Memory B cell (primary cell): ENCODE results near the gene XRCC3.

Experiments
- ATAC-seq: fragments of 150-1000 bp; cut with Tn5 transposase; 2 replicates; pipeline ENCODE4 v1.10.0; 2021; ENCODE audit warnings: low read depth, mild to moderate bottlenecking, moderate library complexity
- DNase-seq, 2 donors: peaks; one replicate each; pipeline ENCODE4 v3.0.0; 2022; ENCODE audit warnings: low spot score in 2 of 2
- H3K27ac Mint-ChIP-seq: one replicate; pipeline ENCODE4 v1.8.0; 2022; ENCODE audit warnings: mild to moderate bottlenecking, moderate library complexity, mixed read lengths
- H3K27me3 Mint-ChIP-seq: one replicate; pipeline ENCODE4 v1.8.0; 2022; ENCODE audit warnings: mixed read lengths
- H3K36me3 Mint-ChIP-seq: one replicate; pipeline ENCODE4 v1.8.0; 2022; ENCODE audit warnings: mild to moderate bottlenecking, mixed read lengths
- H3K4me1 Mint-ChIP-seq: one replicate; pipeline ENCODE4 v1.8.0; 2022; ENCODE audit warnings: mixed read lengths
- H3K4me3 Mint-ChIP-seq: one replicate; pipeline ENCODE4 v1.8.0; 2022; ENCODE audit warnings: mild to moderate bottlenecking, moderate library complexity, mixed read lengths
- H3K9me3 Mint-ChIP-seq: one replicate; pipeline ENCODE4 v1.8.0; 2022; ENCODE audit warnings: mixed read lengths

XRCC3 gene

GRCh38 chr14:103702095-103702494 is 13.2 kb downstream of the XRCC3 start:
- no peak for DNase-seq
- H3K27ac Mint-ChIP-seq: peak overlapping the region; percentile 62
- peaks cover 7% of the 10 kb centered on the region for H3K36me3 Mint-ChIP-seq
- no peaks in the 10 kb centered on the region for H3K9me3 Mint-ChIP-seq
- peak; percentile 16 for ATAC-seq
- peaks cover 32% of the 10 kb centered on the region for H3K4me1 Mint-ChIP-seq
- H3K27me3 Mint-ChIP-seq: no peaks in the 10 kb centered on the region
- H3K4me3 Mint-ChIP-seq: no peak overlapping the region

DNA sequence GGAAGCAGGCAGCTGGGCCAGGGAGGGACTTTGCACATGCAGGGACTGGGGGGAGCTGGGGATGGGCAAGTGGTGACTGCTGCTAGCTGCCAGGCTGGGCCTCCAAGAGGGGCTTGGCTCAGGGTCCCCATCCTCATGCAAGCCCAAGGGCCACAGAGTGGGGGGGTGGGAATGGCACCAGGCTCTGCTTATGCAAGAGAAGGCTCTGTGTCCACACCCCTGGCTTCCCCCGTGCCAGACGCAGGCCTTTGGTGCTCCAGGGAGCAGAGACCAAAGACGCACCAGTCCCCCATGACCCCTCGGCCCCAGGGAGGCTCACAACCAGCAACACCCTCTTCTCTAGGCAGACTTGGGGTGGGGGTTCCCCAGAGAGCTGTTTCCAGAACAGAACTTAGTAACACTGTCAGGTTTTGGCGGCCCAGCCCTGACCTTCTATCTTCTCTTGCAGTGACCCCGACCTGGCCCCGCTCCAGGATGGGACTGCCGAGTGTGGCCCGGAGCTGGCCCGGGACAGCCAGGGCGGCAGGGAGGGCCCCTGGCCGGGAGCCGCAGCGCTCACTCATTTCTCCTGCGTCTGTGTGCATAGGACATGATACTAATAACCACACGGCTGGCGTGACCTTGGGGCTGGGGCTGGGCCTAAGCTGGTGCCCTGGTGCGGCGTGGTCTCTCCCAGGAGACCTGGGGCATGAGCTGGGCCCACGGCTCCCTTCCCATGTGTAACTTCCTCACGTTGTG is 14.3 kb downstream of the XRCC3 start:
- no peak overlapping the region for H3K4me3 Mint-ChIP-seq
- DNase-seq (no peak), ATAC-seq (no peak)
- H3K4me1 Mint-ChIP-seq: peaks cover 40% of the 10 kb centered on the region
- H3K9me3 Mint-ChIP-seq: no peaks in the 10 kb centered on the region
- H3K27me3 Mint-ChIP-seq: no peaks in the 10 kb centered on the region
- H3K36me3 Mint-ChIP-seq: peaks cover 7% of the 10 kb centered on the region
- no peak overlapping the region for H3K27ac Mint-ChIP-seq

- DNase-seq: no peak
- Mint-ChIP-seq H3K36me3 (peaks cover 6% of the 10 kb centered on the region), H3K27me3 (no peaks in the 10 kb centered on the region), H3K9me3 (no peaks in the 10 kb centered on the region), H3K27ac (no peak overlapping the region), H3K4me1 (peaks cover 45% of the 10 kb centered on the region), H3K4me3 (no peak overlapping the region)
- no peak for ATAC-seq
Observed at GRCh38 chr14:103699901-103700752, 15.1 kb downstream of the XRCC3 start.

DNA sequence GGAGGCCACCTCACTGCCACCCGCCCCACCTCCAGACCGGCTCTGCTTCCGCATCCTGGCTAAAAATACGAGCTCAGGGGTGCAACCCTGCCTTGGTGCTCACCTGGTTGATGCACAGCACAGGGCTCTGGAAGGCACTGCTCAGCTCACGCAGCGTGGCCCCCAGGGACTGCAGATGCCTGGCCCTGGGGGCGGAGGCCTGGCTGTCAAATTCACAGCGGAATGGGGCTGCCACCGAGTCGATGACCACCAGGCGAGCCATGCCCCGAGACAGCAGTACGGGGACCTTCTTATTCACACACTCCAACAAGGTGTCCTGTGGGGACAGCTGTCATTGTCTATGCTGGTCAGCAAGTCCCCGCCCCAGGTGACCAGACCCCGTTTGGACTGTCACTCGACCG is 16.0 kb downstream of the XRCC3 start:
- H3K4me1 Mint-ChIP-seq: peaks cover 45% of the 10 kb centered on the region

GRCh38 chr14:103698380-103699260 is 16.6 kb downstream of the XRCC3 start:
- H3K4me1 Mint-ChIP-seq: peaks cover 43% of the 10 kb centered on the region
- DNase-seq: peak in 1 of 2 donors; percentile 34
- peak; percentile 76 for ATAC-seq
- no peak overlapping the region for H3K4me3 Mint-ChIP-seq
- no peaks in the 10 kb centered on the region for H3K27me3 Mint-ChIP-seq
- no peak overlapping the region for H3K27ac Mint-ChIP-seq
- no peaks in the 10 kb centered on the region for H3K9me3 Mint-ChIP-seq
- peaks cover 5% of the 10 kb centered on the region for H3K36me3 Mint-ChIP-seq

More for the DNA sequence above, 16.0 kb downstream of the XRCC3 start:
- no peak for DNase-seq
- no peak for ATAC-seq
- Mint-ChIP-seq H3K36me3 (peaks cover 4% of the 10 kb centered on the region), H3K27me3 (no peaks in the 10 kb centered on the region), H3K27ac (no peak overlapping the region), H3K4me3 (no peak overlapping the region), H3K9me3 (no peaks in the 10 kb centered on the region)

GRCh38 chr14:103697603-103698379 is 17.5 kb downstream of the XRCC3 start:
- DNase-seq (no peak), ATAC-seq (no peak)
- Mint-ChIP-seq H3K4me3 (no peak overlapping the region), H3K36me3 (peaks cover 3% of the 10 kb centered on the region), H3K27me3 (no peaks in the 10 kb centered on the region), H3K9me3 (no peaks in the 10 kb centered on the region), H3K27ac (no peak overlapping the region), H3K4me1 (peaks cover 40% of the 10 kb centered on the region)

DNA sequence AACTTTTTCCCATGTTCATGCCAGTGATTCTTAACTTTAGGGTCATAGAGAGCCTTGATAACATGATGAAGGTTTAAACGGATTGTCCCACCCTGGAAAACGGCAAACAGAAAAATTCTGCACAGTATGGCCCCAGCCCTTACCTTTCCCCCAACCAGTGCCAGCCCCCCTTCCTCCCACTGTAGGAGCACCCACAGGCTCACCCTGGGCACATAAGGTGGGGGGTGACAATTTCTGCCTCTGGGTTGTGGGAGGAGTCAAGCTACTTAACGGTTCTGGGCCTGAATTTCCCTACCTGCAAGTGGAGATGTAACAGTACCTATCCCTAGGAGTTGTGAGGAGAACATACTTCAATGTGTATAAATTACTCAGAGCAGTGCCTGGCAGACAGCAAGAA is 18.0 kb downstream of the XRCC3 start:
- H3K27me3 Mint-ChIP-seq: no peaks in the 10 kb centered on the region
- peaks cover 35% of the 10 kb centered on the region for H3K4me1 Mint-ChIP-seq
- ATAC-seq (no peak), DNase-seq (no peak)
- no peak overlapping the region for H3K4me3 Mint-ChIP-seq
- H3K36me3 Mint-ChIP-seq: peaks cover 2% of the 10 kb centered on the region
- H3K9me3 Mint-ChIP-seq: no peaks in the 10 kb centered on the region
- no peak overlapping the region for H3K27ac Mint-ChIP-seq

- no peaks in the 10 kb centered on the region for H3K27me3 Mint-ChIP-seq
- DNase-seq: no peak
Observed at GRCh38 chr14:103696466-103697071, 18.7 kb downstream of the XRCC3 start.

GRCh38 chr14:103696070-103696402 is 19.2 kb downstream of the XRCC3 start:
- DNase-seq (no peak), ATAC-seq (no peak)
- Mint-ChIP-seq H3K4me3 (no peak overlapping the region), H3K27ac (peak overlapping the region; percentile 79), H3K4me1 (peaks cover 35% of the 10 kb centered on the region), H3K9me3 (no peaks in the 10 kb centered on the region), H3K36me3 (peaks cover 2% of the 10 kb centered on the region), H3K27me3 (no peaks in the 10 kb centered on the region)

More at GRCh38 chr14:103696466-103697071, 18.7 kb downstream of the XRCC3 start:
- no peak overlapping the region for H3K4me3 Mint-ChIP-seq
- ATAC-seq: no peak
- peak overlapping the region; percentile 79 for H3K27ac Mint-ChIP-seq
- H3K9me3 Mint-ChIP-seq: no peaks in the 10 kb centered on the region
- peaks cover 2% of the 10 kb centered on the region for H3K36me3 Mint-ChIP-seq
- H3K4me1 Mint-ChIP-seq: peaks cover 34% of the 10 kb centered on the region

DNA sequence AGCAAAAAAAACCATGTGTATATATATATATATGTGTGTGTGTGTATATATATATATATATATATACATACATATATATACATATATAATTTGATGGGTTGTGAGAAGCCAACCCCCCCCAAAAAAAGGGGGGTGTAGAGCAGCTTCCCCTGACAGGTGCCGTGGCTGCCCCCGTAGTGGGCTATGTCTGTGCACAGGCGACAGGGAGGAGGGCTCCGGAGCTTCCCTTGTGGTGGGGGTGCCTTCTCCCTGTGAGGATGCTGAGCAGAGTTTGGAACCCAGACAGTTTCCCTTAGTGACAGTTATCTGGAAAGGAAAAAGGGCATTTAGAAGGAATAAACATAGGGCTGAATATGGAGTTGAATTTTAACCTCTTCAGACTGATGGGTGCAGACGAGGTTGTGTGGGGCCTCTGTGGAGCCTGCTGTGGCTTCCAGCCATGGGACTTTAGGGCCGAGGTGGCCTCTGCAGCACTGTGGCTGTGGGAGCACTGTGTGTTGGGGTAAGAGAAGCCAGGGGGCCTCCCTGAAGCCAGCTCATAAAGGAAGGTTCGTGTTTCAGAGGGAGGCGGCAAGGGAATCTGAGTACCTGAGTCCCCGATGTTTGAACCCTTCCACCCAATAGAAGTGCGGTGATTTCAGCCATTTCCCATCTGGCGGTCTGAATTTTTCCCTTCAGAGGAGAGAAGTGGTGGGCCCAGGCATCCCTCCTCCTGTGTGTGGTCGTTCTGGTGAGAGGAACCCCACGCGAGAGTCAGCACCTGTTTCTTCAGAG is 19.8 kb downstream of the XRCC3 start:
- Mint-ChIP-seq H3K27me3 (no peaks in the 10 kb centered on the region), H3K9me3 (no peaks in the 10 kb centered on the region), H3K4me3 (no peak overlapping the region), H3K36me3 (peaks cover 2% of the 10 kb centered on the region), H3K4me1 (peaks cover 33% of the 10 kb centered on the region), H3K27ac (peak overlapping the region; percentile 79)
- DNase-seq (no peak), ATAC-seq (no peak)

DNA sequence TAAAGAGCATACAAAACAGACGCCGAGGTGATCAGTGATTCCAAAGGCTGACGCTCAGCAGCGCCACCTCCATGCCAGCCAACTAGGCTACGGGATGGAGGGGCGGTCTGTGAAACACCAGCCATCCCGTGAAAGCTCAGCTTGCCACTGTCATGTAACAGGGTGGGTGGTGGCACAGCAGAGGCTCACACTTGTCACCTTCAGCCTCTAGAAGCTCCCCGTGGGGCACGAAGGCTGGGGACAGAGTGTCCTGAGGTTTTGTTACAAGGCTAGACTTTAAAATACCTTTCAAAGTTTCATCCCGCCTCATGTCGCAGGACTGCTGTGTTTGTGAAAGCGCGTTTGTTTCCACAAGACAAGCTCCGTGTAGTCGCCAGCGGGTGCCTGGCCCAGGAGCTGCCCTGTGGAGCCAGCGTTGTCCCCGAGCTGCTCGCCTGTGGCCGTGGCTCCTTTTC is 20.7 kb downstream of the XRCC3 start:
- no peak for DNase-seq
- no peaks in the 10 kb centered on the region for H3K9me3 Mint-ChIP-seq
- H3K36me3 Mint-ChIP-seq: peaks cover 2% of the 10 kb centered on the region
- H3K27ac Mint-ChIP-seq: no peak overlapping the region
- peaks cover 37% of the 10 kb centered on the region for H3K4me1 Mint-ChIP-seq
- no peak overlapping the region for H3K4me3 Mint-ChIP-seq
- H3K27me3 Mint-ChIP-seq: no peaks in the 10 kb centered on the region
- no peak for ATAC-seq

DNA sequence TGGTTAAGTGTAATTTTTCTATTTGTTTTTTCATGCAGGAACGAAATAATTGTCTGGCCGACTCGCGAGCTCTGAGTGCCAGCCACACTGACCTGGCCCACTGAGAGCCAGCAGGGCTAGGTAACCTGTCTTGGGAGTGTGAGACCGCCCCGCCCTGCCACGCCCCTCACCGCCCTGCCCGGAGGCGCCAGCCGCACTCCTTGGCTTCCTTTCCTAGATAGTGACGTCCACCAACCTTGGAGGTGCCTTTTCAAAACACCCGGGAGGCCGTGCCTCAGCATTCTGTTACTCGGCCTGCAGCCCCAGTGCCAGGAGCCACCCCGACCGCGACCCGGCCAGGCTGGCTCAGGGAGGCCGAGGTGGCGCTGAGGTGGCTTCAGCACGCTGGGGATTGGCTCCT is 21.7 kb downstream of the XRCC3 start:
- Mint-ChIP-seq H3K4me1 (peaks cover 43% of the 10 kb centered on the region), H3K27ac (no peak overlapping the region), H3K27me3 (no peaks in the 10 kb centered on the region), H3K4me3 (no peak overlapping the region), H3K9me3 (no peaks in the 10 kb centered on the region), H3K36me3 (peaks cover 2% of the 10 kb centered on the region)
- DNase-seq: no peak
- ATAC-seq: no peak
